ENCODE results near the gene CHMP1B. TPM values are rescaled to one million over a fixed set of nuclear protein-coding genes. Genes with fewer than 3 reads are reported as not detected.

The CHMP1B gene
- total and polyA plus RNA-seq, 2 donors (not counting 1 experiment from before 2014, with no cell fraction given): 26.5 to 49.7 TPM

DNA sequence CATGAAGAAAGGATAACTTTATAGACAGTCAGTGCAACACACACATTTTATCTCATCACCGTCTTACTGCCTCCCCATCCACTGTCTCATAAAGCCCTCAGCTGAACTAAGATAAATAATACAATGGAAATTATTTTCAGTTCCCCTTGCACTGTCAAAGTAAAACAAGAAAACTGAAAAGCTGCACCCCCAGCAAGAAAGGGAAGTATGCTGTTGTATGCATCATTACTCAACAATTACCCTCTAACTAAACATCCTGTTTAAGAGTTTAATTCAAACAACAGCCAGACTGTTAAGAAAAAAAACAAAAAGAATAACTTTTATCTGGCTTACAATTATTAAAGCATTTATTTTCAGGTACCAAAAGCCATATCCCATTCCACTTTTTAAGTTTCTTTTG, 31.9 kb downstream of the CHMP1B start:
- no peaks in the 10 kb centered on the region for H3K79me2 ChIP-seq (ENCODE audit: control insufficient read depth, insufficient read depth, low read length)
- H3K36me3 ChIP-seq (ENCODE audit: control insufficient read depth, insufficient read depth, low read length): peaks cover 6% of the 10 kb centered on the region
- no peak overlapping the region for H3K9ac ChIP-seq (ENCODE audit: insufficient read depth, low read length)
- no peaks in the 10 kb centered on the region for H3K4me1 ChIP-seq (ENCODE audit: control insufficient read depth, extremely low read depth, insufficient read depth, low read length)
- no peak overlapping the region for H3K4me2 ChIP-seq (ENCODE audit: extremely low read depth, insufficient read depth, low read length)
- TF ChIP-seq EZH2 (IDR thresholded peaks at IDR 0.05; ENCODE audit: low read length, missing control alignments): no peak
- TF ChIP-seq, protein P1, sequence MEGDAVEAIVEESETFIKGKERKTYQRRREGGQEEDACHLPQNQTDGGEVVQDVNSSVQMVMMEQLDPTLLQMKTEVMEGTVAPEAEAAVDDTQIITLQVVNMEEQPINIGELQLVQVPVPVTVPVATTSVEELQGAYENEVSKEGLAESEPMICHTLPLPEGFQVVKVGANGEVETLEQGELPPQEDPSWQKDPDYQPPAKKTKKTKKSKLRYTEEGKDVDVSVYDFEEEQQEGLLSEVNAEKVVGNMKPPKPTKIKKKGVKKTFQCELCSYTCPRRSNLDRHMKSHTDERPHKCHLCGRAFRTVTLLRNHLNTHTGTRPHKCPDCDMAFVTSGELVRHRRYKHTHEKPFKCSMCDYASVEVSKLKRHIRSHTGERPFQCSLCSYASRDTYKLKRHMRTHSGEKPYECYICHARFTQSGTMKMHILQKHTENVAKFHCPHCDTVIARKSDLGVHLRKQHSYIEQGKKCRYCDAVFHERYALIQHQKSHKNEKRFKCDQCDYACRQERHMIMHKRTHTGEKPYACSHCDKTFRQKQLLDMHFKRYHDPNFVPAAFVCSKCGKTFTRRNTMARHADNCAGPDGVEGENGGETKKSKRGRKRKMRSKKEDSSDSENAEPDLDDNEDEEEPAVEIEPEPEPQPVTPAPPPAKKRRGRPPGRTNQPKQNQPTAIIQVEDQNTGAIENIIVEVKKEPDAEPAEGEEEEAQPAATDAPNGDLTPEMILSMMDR (conservative IDR thresholded peaks at IDR 0.05 in 1 of 2, IDR thresholded peaks at IDR 0.05 in 1 of 2; ENCODE audit: low read depth in 1 of 2, low read length in 2 of 2): no peak
- H3K9me3 ChIP-seq (ENCODE audit: control insufficient read depth, insufficient read depth, low read depth, low read length): no peaks in the 10 kb centered on the region
- no peak for DNase-seq (ENCODE audit: low read depth in 2 of 2)
- no peak overlapping the region for H3K4me3 ChIP-seq (replicated peaks in 1 of 4; ENCODE audit: control extremely low read depth in 1 of 4, insufficient read depth in 1 of 4, low read depth in 3 of 4, low read length in 4 of 4)
- H3K27ac ChIP-seq (ENCODE audit: insufficient read depth, low read length): no peak overlapping the region
- no peak overlapping the region for H2AFZ ChIP-seq (ENCODE audit: low read length)
- no peaks in the 10 kb centered on the region for H3K27me3 ChIP-seq (ENCODE audit: control insufficient read depth, insufficient read depth, low read length)
- H4K20me1 ChIP-seq (ENCODE audit: control insufficient read depth, extremely low read depth, insufficient read depth, low read length): no peaks in the 10 kb centered on the region

DNA sequence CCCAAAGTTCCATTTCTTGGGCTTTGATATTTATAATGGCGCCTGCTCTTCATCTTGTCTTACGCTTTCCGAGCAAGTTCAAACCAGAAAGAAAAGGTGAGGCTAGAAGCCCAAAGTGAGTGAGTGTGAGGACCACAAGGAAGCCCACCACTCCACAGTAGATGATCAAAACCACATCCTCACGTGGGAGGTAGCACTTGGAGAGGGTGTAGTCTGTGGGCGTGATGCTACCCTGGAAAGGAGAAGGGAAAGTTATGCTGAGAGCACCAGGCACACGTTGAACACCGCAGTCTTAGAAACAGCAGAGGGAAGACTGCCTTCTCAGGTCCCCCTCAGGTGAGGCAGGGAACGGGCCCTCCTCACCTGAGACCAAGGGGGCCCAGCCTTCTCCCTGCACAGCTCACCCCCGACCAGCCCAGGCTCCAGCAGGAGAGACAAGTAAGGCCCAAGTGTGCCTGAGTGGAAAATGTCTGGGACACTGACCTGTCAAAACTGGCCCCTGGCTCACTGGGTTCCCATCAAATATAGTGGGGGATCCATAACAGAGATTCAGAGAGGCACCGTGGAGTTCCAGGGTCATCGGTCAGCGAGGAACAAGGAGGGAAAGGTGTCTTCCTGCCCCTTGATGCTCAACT, 33.3 kb downstream of the CHMP1B start:
- DNase-seq (ENCODE audit: low read depth in 2 of 2): no peak
- Histone ChIP-seq H4K20me1 (ENCODE audit: control insufficient read depth, extremely low read depth, insufficient read depth, low read length) (no peaks in the 10 kb centered on the region), H3K4me1 (ENCODE audit: control insufficient read depth, extremely low read depth, insufficient read depth, low read length) (no peaks in the 10 kb centered on the region), H3K9me3 (ENCODE audit: control insufficient read depth, insufficient read depth, low read depth, low read length) (no peaks in the 10 kb centered on the region), H3K27ac (ENCODE audit: insufficient read depth, low read length) (no peak overlapping the region), H3K36me3 (ENCODE audit: control insufficient read depth, insufficient read depth, low read length) (peaks cover 6% of the 10 kb centered on the region), H3K79me2 (ENCODE audit: control insufficient read depth, insufficient read depth, low read length) (no peaks in the 10 kb centered on the region), H3K9ac (ENCODE audit: insufficient read depth, low read length) (no peak overlapping the region), H3K4me3 (replicated peaks in 1 of 4; ENCODE audit: control extremely low read depth in 1 of 4, insufficient read depth in 1 of 4, low read depth in 3 of 4, low read length in 4 of 4) (no peak overlapping the region), H3K4me2 (ENCODE audit: extremely low read depth, insufficient read depth, low read length) (no peak overlapping the region), H2AFZ (ENCODE audit: low read length) (no peak overlapping the region), H3K27me3 (ENCODE audit: control insufficient read depth, insufficient read depth, low read length) (no peaks in the 10 kb centered on the region)
- TF ChIP-seq, protein P1 (conservative IDR thresholded peaks at IDR 0.05 in 1 of 2, IDR thresholded peaks at IDR 0.05 in 1 of 2; ENCODE audit: low read depth in 1 of 2, low read length in 2 of 2): no peak
- TF ChIP-seq EZH2 (IDR thresholded peaks at IDR 0.05; ENCODE audit: low read length, missing control alignments): no peak

DNA sequence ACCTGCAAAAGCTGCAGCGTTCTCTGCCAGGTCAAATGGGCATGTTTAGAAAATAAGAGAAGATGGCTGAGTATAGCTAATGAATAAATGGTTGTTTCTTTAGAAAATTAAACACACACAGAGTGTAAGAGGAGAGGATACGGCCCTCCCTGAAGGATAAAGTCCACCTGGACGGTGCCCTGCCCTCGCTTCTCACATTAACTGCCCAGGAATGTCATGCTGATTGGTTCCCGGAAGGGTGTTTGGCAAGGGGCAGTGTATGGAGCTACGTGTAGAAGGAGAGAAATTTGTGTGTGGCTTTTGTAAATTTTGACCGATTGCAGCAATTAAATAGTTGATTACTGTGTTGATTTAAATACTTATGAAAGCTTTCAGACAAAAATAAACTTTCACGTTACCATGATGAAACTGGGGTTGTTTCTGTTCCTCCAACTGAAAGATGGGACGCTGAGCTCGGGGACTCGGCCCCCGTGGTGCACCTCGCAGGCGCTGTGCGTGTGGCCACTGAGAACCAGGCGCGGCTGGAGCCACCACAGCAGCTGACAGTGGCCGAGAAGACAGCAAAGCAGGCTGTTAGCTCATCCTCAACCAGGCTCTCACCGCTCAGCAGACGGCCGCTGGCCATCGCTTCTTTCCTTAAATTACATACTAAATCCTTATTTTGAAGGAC, 34.2 kb downstream of the CHMP1B start:
- no peak for DNase-seq (ENCODE audit: low read depth in 2 of 2)
- Histone ChIP-seq H3K4me3 (replicated peaks in 1 of 4; ENCODE audit: control extremely low read depth in 1 of 4, insufficient read depth in 1 of 4, low read depth in 3 of 4, low read length in 4 of 4) (no peak overlapping the region), H3K9me3 (ENCODE audit: control insufficient read depth, insufficient read depth, low read depth, low read length) (no peaks in the 10 kb centered on the region), H2AFZ (ENCODE audit: low read length) (no peak overlapping the region), H3K27me3 (ENCODE audit: control insufficient read depth, insufficient read depth, low read length) (no peaks in the 10 kb centered on the region), H4K20me1 (ENCODE audit: control insufficient read depth, extremely low read depth, insufficient read depth, low read length) (no peaks in the 10 kb centered on the region), H3K79me2 (ENCODE audit: control insufficient read depth, insufficient read depth, low read length) (no peaks in the 10 kb centered on the region), H3K36me3 (ENCODE audit: control insufficient read depth, insufficient read depth, low read length) (peaks cover 6% of the 10 kb centered on the region), H3K9ac (ENCODE audit: insufficient read depth, low read length) (no peak overlapping the region), H3K4me1 (ENCODE audit: control insufficient read depth, extremely low read depth, insufficient read depth, low read length) (no peaks in the 10 kb centered on the region), H3K27ac (ENCODE audit: insufficient read depth, low read length) (no peak overlapping the region), H3K4me2 (ENCODE audit: extremely low read depth, insufficient read depth, low read length) (no peak overlapping the region)
- TF ChIP-seq, protein P1 (conservative IDR thresholded peaks at IDR 0.05 in 1 of 2, IDR thresholded peaks at IDR 0.05 in 1 of 2; ENCODE audit: low read depth in 1 of 2, low read length in 2 of 2): no peak
- TF ChIP-seq EZH2 (IDR thresholded peaks at IDR 0.05; ENCODE audit: low read length, missing control alignments): no peak
